DMS53 treated with DMSO at 0.1 percent for 48 hours (cell line): Measurements from ENCODE around the gene TRAPPC10.
"Not testable (repeated sequence)": the region's sequence is repeated elsewhere in the genome, so short reads cannot be mapped to it uniquely, and the experiment has no call there.

Experiments
- DNase-seq: peaks from one replicate; lab custom pipeline; 2025; ENCODE audit not compliant: unreplicated experiment; lab: John Stamatoyannopoulos, UW

Gene TRAPPC10

DNA sequence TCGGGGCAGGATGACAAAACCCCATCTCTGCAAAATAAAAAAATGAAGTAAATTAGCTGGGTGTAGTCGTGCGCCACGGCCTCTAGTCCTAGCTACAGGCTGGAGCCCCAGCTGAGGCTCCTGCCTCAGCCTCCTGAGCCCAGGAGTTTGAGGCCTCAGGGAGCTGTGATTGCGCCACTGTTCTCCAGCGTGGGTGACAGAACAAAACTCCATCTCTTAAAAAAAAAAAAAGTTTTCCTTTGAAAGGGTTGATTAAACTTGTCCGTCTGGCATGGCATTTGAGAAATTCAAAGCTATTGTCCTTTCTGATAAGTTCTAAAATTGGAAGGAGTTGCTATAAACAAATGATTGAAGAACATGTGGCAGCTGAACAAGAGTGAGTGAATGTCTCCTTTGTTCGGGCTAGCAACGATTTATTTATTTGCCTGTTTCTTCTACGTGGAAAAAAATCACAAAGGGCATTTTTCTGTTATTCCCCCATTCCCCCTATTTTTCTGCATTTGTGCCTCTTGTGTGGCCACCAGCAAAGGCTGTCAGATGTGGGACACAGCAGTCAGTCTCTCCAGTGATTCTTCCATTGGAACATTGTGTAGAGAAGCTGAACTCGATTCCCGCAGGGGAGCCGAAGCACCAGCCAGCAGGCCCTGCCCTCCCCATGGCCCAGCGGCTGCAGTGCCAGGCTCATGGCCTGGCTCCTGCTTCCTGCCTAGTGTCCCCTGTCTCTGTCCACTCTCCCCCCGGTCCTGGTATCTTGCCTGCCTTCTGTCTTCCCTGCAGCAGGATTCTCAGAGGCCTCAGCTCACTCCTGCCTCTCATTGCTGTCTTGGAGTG lies 73.6 kb downstream of the TRAPPC10 start:
- no peak for DNase-seq

DNA sequence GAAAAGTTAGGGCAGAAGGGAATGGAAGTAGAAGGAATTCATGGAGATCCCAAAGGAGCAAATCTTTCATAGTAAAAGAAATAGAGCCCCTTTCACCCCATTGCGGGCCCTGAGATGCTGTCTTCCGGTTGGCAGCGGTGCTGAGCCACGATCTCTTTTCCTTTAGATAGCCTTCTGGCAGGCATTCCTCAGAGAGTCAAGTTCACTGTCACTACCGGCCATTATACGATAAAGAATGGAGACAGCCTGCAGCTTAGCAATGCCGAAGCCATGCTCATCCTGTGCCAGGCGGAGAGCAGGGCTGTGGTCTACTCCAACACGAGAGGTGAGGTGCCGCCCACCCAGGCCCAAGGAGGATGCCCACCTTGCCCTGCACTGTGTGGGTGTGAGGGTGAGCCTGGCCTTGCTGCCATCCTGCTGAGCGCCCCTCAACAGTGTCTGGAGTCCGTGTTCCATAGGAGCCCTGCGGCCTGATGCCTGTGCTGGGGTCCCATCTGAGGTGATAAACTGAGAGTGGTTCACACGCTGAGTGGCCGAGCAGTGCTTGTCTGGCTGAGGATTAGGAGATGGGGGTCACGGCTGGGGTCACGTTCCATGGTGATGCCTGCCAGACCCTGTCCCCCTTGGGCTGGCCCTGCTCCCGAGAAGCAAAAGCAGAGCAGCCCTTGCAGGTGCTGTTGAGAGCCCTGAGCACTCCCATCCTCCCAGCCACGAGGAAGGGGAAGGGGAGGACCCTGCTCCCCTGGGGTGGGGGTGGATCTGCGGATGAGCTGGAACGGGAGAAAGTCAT lies 74.7 kb downstream of the TRAPPC10 start:
- no peak for DNase-seq

- DNase-seq, result no peak
Measured at GRCh38 chr21:44087426-44088400, 75.6 kb downstream of the TRAPPC10 start.

- no peak for DNase-seq
Measured at GRCh38 chr21:44088401-44088780, 76.3 kb downstream of the TRAPPC10 start.

- no peak for DNase-seq
Measured at GRCh38 chr21:44089001-44089911, 77.1 kb downstream of the TRAPPC10 start.

GRCh38 chr21:44090325-44090724 lies 78.2 kb downstream of the TRAPPC10 start:
- no peak for DNase-seq

- no peak for DNase-seq
Measured at GRCh38 chr21:44092211-44092610, 80.1 kb downstream of the TRAPPC10 start.

- DNase-seq, result no peak
Measured at GRCh38 chr21:44093761-44094160, 81.7 kb downstream of the TRAPPC10 start.

- DNase-seq, result no peak
Measured at GRCh38 chr21:44094832-44095231, 82.7 kb downstream of the TRAPPC10 start.

GRCh38 chr21:44098507-44098906 lies 86.4 kb downstream of the TRAPPC10 start:
- not testable (repeated sequence) for DNase-seq

DNA sequence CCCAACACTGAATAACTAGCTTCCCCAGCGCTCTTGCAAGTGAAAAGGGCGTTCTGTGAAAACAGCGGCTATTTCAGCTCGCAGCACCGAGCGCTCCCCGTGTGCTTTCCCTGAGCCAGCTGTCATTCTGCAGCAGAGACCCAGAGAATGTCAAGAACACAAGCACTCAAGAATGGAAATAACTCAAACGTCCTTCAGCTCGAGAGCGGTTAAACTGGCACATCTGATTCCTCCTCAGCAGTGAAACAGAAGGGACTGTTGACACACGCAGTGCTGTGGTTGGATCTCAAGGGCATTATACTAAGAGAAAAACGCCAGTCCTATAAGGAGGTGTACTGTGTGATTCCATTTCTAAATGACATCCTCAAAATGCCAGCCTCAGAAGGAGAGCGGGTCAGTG lies 86.9 kb downstream of the TRAPPC10 start:
- DNase-seq, result not testable (repeated sequence)

GRCh38 chr21:44107026-44107501 lies 95.0 kb downstream of the TRAPPC10 start, which contains the start of gene PWP2:
PWP2 (plus strand) TSS chr21:44107399; CDS start chr21:44107417, 18 bp downstream.
- DNase-seq, result not testable (repeated sequence)

- not testable (repeated sequence) for DNase-seq
Measured at GRCh38 chr21:44107589-44107988, 95.5 kb downstream of the TRAPPC10 start.

DNA sequence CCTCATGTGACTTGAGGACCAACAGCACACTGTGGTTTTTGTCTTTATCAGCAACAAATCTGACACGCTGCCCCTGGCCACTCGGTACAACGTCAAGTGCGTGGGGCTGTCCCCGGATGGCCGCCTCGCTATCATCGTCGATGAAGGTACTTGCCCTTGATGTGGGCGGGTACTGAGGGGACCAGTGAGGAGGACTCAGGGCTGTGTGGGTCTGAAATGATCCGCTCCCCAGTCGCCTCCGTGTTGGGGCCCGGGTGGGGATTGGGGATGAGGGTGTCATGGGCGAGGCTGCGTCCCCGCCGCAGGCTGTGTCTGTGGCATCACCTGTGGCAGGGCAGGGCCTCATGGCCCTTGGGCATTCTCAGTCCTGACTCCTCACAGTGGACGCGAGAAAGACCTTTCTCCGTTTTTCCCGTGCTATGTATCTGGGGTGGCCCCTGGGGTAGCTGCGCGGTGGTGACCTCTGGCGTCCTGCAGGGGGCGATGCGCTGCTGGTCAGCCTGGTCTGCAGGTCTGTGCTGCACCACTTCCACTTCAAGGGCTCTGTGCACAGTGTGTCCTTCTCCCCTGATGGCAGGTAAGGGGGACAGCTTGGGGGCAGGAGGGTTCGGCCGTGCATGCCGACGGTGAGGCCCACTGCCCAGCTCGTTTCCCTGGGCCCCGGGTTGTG lies 101.7 kb downstream of the TRAPPC10 start:
- DNase-seq, result not testable (repeated sequence)

DNA sequence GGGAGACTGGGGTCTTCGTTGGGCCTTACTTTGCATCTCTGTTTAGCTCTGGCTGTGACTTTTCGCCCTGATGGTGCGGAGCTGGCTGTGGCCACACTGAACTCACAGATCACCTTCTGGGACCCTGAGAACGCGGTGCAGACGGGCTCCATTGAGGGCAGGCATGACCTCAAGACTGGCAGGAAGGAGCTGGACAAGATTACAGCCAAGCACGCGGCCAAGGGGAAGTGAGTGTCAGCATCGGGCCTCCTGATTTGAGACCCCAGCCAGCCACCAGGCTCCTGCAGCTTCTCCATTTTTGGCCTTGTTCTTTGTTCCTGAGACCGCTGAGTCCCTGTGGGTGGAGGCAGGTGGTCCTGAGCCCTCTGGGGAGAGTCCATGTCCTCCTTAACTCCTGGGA lies 110.0 kb downstream of the TRAPPC10 start:
- DNase-seq, result not testable (repeated sequence)

GRCh38 chr21:44127827-44128226 lies 115.7 kb downstream of the TRAPPC10 start:
- DNase-seq, result not testable (repeated sequence)

DNA sequence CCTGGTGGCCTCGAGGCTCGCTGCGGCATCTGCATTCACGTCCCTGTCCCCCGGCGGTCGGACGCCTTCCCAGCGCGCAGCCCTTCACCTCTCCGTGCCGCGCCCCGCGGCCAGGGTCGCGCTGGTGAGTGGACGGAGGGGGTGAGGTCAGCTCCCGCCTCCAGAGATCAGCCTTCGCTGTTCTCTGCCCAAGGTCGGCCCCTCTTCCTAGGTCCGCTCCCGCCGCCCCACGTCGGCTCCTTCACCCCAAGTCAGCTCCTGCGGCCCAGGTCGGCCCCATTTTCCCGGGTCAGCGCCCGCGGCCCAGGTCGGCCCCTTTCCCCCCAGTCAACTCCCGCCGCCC lies 121.6 kb downstream of the TRAPPC10 start:
- not testable (repeated sequence) for DNase-seq

DNA sequence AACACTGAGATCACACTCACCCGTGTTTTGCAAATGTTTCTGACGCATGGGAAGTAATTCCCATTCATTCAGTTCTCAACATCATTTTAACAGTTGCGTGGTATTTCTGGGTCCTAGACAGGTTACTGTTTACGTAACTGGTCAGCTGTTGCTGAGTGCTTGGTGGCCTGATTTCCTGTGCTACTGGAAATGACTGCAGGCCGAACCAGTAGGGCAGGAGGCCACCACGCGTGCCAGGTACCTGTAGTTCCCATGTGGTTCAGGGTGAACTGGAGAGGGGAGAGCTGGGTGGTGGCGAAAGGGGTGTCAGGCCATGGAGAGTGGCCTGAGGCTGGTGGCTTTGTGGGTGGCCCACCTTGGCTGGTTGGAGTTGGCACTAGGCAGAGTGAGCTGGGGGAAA lies 122.6 kb downstream of the TRAPPC10 start:
- DNase-seq, result not testable (repeated sequence)

- not testable (repeated sequence) for DNase-seq
Measured at GRCh38 chr21:44138039-44138438, 125.9 kb downstream of the TRAPPC10 start.
